GM19452 (cell line): Measurements from ENCODE around the gene TMEM45A.

Experiments
- ATAC-seq: cut with Tn5 transposase; IDR thresholded peaks from one replicate; pipeline ENCODE4 v1.9.1; 2021; ENCODE audit not compliant: unreplicated experiment

The TMEM45A gene

DNA sequence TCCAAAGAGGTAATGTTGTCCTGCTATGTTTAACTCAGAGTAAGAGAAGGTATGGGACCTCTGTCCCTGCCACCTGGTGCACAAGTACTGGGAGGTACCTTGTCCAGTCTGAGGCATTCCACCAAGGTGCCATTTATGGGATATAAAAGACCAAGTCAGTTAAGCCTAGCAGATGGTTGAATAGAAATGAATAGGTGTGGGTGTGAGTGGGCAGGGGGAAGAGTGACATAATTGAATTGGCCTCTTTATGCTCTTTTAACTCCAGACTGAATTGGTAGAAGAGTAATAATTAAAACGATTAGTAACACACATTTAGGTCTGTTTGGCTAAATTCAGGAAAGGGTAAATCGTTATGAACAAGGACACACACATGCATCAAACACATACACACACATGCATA lies 117.5 kb downstream of the TMEM45A start:
- no peak for ATAC-seq

DNA sequence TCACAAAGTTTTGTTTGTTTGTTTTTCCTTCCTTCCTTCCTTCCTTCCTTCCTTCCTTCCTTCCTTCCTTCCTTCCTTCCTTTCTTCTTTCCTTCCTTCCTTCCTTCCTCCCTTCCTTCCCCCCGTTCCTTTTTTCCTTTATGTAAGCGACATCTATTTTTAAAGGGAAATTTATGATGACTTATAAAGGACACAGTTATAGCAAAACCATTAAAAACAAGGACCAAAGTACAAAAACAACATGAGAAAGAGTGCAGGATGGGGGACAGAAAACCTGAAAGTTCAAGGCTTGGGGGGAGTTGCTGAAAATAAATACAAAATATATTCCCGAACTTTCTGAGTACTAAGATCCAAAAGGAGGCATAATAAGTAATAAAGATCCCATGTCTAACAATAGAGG lies 118.8 kb downstream of the TMEM45A start:
- no peak for ATAC-seq

DNA sequence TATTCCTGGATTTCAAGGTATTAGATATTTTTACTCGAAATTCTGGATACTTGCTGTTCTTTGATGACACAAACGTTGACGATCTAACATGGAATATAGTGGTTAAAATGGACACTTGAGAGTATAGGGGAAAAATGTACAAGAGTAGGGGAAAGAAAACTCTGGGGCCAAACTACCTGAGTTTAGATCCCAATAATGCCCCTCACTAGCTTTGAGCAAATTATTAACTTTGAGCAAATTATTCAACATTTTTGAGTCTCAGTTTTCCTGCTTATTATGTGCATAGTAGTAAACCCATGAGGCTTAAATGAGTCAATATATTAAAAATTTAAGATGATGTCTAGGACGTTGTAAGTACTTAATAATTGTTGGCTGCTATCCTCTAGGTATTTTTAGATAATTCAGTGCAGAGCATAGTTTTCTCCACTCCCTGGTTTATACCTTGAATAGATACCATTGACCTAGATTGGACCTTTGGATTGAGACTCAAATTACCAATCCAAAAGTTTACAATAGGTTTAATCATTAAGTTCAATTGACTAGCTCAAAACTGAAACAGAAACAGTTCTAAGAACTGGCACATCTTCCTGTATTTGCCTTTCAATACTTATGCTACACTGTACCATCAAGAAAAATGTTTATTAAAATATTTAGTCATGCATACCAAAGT lies 121.4 kb downstream of the TMEM45A start:
- ATAC-seq = no peak

DNA sequence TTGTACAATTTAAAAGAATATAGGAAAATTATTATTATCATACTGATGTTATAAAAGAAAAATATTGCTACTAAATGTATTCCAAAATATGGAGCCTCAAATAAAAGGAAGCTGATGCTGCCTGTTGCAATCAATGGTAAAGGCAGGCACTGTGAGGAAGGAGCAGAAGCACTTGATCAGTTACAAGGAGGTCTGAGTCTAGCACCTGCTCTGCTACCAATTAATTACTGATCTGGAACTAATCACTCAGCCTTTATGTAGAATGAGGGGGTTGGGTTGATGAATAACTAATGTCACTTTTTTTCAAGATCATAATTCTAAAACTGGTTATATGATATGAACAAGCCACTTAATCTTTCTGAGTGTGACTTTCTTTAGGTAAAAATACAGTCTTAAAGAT lies 122.5 kb downstream of the TMEM45A start:
- ATAC-seq = peak; percentile 81

DNA sequence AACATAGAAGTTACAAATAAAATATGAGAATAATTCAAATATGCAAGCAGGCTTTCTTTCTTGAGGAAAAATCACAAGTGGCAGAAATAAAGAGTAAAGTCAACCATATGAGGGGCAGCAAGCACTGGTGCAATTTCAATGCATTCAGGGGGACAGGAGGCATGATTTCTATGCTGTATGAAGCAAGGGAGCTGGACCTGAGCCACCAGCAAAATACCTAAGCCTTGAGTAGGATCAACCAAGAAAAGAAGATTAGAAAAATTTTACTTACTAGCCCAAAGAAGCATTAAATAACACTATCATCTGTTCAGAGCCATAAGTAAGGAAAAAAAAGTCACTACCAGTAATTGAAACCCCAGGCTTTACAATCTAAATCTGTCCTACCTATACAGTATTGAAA lies 123.3 kb downstream of the TMEM45A start:
- no peak for ATAC-seq

DNA sequence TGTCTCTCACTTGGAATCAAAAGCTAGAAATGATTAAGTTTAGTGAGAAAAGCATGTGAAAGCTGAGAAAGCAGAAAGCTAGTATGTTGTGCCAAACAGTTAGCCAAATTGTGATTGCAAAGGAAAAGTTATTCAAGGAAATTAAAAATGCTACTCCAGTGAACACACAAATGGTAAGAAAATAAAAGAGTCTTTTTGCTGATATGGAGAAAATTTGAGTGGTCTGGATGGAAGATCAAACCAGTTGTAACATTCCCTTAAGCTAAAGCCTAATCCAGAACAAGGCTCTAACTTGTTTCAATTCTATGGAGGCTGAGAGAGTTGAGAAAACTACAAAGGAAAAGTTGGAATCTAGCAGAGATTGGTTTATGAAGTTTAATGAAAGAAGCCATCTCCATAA lies 128.8 kb downstream of the TMEM45A start:
- no peak for ATAC-seq
